Pancreas (tissue), 10 donors: ENCODE results near the gene MAP3K8. TPM values are rescaled to one million over a fixed set of nuclear protein-coding genes. Genes with fewer than 3 reads are reported as not detected.

Experiments used
- ATAC-seq, 4 donors: fragments of 200-7000 bp; cut with Tn5 transposase; one replicate each; pipeline versions ENCODE4 v1.8.0 to v1.9.1; 2020; ENCODE audit warnings: mild to moderate bottlenecking in 4 of 4, moderate library complexity in 4 of 4
- DNase-seq, 6 donors: peaks; one replicate each; pipeline ENCODE4 v3.0.0-alpha.2; 2020
- FAIRE-seq: peaks from 2 replicates; lab custom pipeline; 2012; peaks lifted over from hg19 to GRCh38; lab: Jason Lieb, UNC
- H3K27ac ChIP-seq, 4 donors: fragments of 200-600 bp; sonication (generic); 1 replicate in 3 of 4; 2 replicates in 1 of 4; pipeline versions ENCODE4 v1.5.0 to v1.8.0; 2020
- H3K27me3 ChIP-seq, 4 donors: fragments of 200-600 bp; one replicate each; pipeline ENCODE4 v1.8.0; 2021
- H3K36me3 ChIP-seq, 3 donors: fragments of 200-600 bp; sonication (generic) in 1 of 3; one replicate each; pipeline versions ENCODE4 v1.5.0 to v1.8.0; 2020 to 2021
- H3K4me1 ChIP-seq, 3 donors: fragments of 200-600 bp; one replicate each; pipeline ENCODE4 v1.8.0; 2021
- H3K4me3 ChIP-seq, 4 donors: fragments of 200-600 bp; sonication (generic) in 2 of 4; one replicate each; pipeline versions ENCODE4 v1.5.0 to v1.8.0; 2020 to 2021
- H3K9me3 ChIP-seq, 4 donors: fragments of 200-600 bp; one replicate each; pipeline ENCODE4 v1.8.0; 2021
- WGBS, 2 donors: extraction: QIAGEN DNeasy Blood & Tissue Kit; methylation state at CpG; one replicate each; pipeline ENCODE4 v1.1.7; 2013; 5-methylcytosine and 5-hydroxymethylcytosine counted together
- intact Hi-C, 3 donors: fragments of 100-400 bp; cut with DNase I; formaldehyde crosslinking; loops; one replicate each; pipeline versions ENCODE4 v1.11.1 to v1.14.2; 2022
- polyA plus RNA-seq, 2 donors: library from polyadenylated mRNA; stranded (reverse); fragments of 200-250 nt; gene quantifications; one replicate each; pipeline ENCODE4 v1.2.3, GENCODE V29; 2013
- total RNA-seq, 6 donors: library from RNA; stranded (reverse); fragmentation: NEBNext Ultra II Directional in 4 of 6; extraction: Animal tissue kit (Norgen Biotek cat#: 25700) in 4 of 6; gene quantifications; one replicate each; pipeline versions ENCODE4 v1.2.1 to v1.2.4, GENCODE V29; 2021 to 2023
- TF ChIP-seq, protein P1 (sequence below), 4 donors: fragments of 200-600 bp; sonication (generic) in 3 of 4; IDR thresholded peaks; one replicate each; pipeline versions ENCODE4 v1.5.0 to v1.8.0; 2021; ENCODE audit warnings: antibody characterized with exemption in 4 of 4
- donor health status: healthy with polysubstance abuse.
- donor health status: DM: no; HTN: no; CAD: no; lungs with moderate emphysema.
- donor health status: DM: no; HTN: no; CAD: no.
- donor health status: control.
- donor health status: control.
- donor health status: Bipolar disorder and iron deficiency.
- donor health status: DM: yes; HTN: yes; CAD: no.
- donor health status: DM: no; HTN: no; CAD: no.
- donor health status: DM: no; HTN: no; CAD: no.
- donor health status: DM: yes; HTN: yes; CAD: no.

MAP3K8 gene
- total and polyA plus RNA-seq, 8 donors: 2.8 to 13.0 (median 5.3) TPM

DNA sequence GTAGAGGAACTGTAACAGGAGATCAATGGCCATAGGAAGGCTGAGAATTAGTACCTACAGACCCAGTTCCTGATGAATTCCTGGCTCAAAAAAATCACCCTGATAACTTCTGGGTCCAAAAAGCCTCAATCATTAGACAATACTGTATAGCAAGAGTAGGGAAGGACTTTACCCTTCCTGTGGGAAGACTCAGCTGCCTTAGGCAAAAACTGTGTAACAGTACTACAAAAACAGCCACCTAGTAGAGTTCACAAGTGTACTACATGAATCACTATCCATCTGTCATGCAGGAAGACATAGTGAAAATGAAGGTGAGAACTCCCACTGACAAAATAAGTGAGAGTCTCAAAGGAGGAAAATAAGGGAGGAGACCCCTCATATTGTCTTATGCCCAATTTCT, 47.6 kb downstream of the MAP3K8 start:
- Histone ChIP-seq H3K9me3 (no peaks in the 10 kb centered on the region), H3K27ac (no peak overlapping the region), H3K4me3 (no peak overlapping the region), H3K27me3 (no peaks in the 10 kb centered on the region), H3K4me1 (no peaks in the 10 kb centered on the region), H3K36me3 (no peaks in the 10 kb centered on the region)
- TF ChIP-seq, protein P1, sequence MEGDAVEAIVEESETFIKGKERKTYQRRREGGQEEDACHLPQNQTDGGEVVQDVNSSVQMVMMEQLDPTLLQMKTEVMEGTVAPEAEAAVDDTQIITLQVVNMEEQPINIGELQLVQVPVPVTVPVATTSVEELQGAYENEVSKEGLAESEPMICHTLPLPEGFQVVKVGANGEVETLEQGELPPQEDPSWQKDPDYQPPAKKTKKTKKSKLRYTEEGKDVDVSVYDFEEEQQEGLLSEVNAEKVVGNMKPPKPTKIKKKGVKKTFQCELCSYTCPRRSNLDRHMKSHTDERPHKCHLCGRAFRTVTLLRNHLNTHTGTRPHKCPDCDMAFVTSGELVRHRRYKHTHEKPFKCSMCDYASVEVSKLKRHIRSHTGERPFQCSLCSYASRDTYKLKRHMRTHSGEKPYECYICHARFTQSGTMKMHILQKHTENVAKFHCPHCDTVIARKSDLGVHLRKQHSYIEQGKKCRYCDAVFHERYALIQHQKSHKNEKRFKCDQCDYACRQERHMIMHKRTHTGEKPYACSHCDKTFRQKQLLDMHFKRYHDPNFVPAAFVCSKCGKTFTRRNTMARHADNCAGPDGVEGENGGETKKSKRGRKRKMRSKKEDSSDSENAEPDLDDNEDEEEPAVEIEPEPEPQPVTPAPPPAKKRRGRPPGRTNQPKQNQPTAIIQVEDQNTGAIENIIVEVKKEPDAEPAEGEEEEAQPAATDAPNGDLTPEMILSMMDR (IDR thresholded peaks at IDR 0.05): no peak
- DNase-seq (no peak), ATAC-seq (no peak), FAIRE-seq (no peak)
- intact Hi-C loops: no loop called here

DNA sequence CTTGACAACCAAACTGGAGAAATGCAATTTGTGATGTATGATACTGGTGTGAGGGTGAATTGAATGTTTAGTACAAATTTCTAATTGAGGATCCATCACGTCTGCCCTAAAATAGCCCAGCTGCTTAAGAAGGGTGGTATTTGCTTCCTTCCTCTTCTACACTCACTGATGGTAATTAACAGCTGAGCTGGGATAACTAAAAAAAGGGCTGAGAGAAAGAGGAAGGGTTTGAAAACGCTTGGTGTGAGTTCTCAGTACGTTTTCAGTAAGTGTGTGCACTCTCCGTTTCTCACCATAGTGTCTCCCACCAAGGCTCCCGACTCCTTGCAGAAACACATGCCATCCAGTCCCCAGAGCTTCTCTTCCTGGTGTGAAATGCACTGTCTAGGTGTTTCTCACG, 54.3 kb downstream of the MAP3K8 start:
- H3K27ac ChIP-seq: no peak overlapping the region
- intact Hi-C loops: no loop called here
- no peaks in the 10 kb centered on the region for H3K9me3 ChIP-seq
- ATAC-seq (peak in 2 of 4 donors; percentile 49 to 53), DNase-seq (no peak), FAIRE-seq (no peak)
- H3K36me3 ChIP-seq: no peaks in the 10 kb centered on the region
- H3K4me3 ChIP-seq: no peak overlapping the region
- no peaks in the 10 kb centered on the region for H3K4me1 ChIP-seq
- WGBS, 2 donors: 54 to 64% methylated on average over 6 of the region's 6 CpGs
- H3K27me3 ChIP-seq: no peaks in the 10 kb centered on the region
- TF ChIP-seq, protein P1 (IDR thresholded peaks at IDR 0.05): no peak

DNA sequence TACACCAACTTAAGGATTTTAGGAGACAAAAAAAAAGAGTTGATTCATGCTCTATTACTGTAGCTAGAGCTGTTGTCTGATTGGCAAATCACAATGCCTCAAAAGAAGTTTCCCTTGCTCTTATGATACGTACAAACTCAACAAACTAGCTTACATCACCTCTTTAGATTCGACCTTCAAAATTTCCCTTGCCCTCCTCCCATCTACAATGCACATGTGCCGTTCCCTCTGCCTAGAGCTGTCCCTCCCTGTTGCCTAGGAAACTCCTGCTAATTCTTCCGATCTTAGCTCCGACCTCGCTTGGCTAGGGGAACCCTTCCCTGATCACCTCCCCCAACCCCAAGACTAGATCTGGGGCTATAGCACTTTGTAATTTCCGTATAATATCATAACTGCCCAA, 55.4 kb downstream of the MAP3K8 start:
- Histone ChIP-seq H3K9me3 (no peaks in the 10 kb centered on the region), H3K4me1 (no peaks in the 10 kb centered on the region), H3K27me3 (no peaks in the 10 kb centered on the region), H3K36me3 (no peaks in the 10 kb centered on the region), H3K27ac (no peak overlapping the region), H3K4me3 (no peak overlapping the region)
- no peak for FAIRE-seq
- intact Hi-C loops: no loop called here
- WGBS, 2 donors: 24 to 27% methylated on average over 7 of the region's 7 CpGs
- DNase-seq: no peak
- ATAC-seq: no peak
- TF ChIP-seq, protein P1 (IDR thresholded peaks at IDR 0.05): no peak

- H3K4me3 ChIP-seq: no peak overlapping the region
- no peak for FAIRE-seq
- DNase-seq: no peak
- intact Hi-C loops: no loop called here
- no peaks in the 10 kb centered on the region for H3K27me3 ChIP-seq
- no peaks in the 10 kb centered on the region for H3K4me1 ChIP-seq
- no peak for ATAC-seq
- H3K36me3 ChIP-seq: no peaks in the 10 kb centered on the region
- H3K27ac ChIP-seq: no peak overlapping the region
- 72 to 84% methylated on average over 9 of the region's 9 CpGs for WGBS, 2 donors
- TF ChIP-seq, protein P1 (IDR thresholded peaks at IDR 0.05): no peak
- H3K9me3 ChIP-seq: no peaks in the 10 kb centered on the region
Measured at GRCh38 chr10:30490289-30491000, 56.5 kb downstream of the MAP3K8 start.

DNA sequence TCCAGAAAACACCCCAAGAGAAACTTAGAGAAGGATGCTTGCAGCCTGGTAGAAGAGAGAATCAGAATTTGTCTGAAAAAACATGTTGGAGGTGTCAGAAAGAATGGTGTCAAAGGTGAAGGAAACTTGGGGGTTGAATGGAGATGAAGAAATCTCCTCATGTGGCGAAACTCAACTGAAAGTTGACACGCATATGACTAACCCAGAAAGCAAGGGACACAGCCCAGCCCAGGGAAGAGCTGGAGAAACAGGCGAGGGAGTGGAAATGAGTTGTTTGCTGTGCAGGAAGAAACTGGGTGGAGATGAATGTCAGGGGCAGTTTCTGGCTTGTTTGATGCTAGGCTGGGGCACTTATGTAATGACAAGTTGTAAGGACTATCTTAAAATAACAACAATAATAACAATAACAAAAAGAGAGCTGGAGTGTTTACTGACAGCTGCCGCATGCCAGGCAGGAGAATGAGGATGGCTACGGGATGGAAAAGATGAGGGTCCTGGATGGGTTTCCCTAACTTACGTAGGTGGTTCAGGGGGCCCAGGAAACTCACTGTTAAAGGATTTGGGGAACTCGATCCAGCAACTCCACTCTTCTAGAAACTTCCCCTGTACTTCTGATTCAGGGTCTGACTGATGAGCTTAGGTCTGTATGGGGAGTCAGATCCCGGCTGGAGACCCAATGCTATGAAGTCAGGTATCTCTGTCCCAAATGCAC, 57.4 kb downstream of the MAP3K8 start:
- H3K27ac ChIP-seq: no peak overlapping the region
- TF ChIP-seq, protein P1 (IDR thresholded peaks at IDR 0.05): no peak
- ATAC-seq: peak in 1 of 4 donors; percentile 36
- no peaks in the 10 kb centered on the region for H3K36me3 ChIP-seq
- H3K4me1 ChIP-seq: no peaks in the 10 kb centered on the region
- 62 to 70% methylated on average over 8 of the region's 8 CpGs for WGBS, 2 donors
- intact Hi-C loops: no loop called here
- DNase-seq: no peak
- H3K9me3 ChIP-seq: no peaks in the 10 kb centered on the region
- H3K27me3 ChIP-seq: no peaks in the 10 kb centered on the region
- FAIRE-seq: no peak
- no peak overlapping the region for H3K4me3 ChIP-seq
